Keratinocyte (primary cell): ENCODE data around the gene SMURF2. TPM values are rescaled to one million over a fixed set of nuclear protein-coding genes. Genes with fewer than 3 reads are reported as not detected.
"Not testable (repeated sequence)": the region's sequence is repeated elsewhere in the genome, so short reads cannot be mapped to it uniquely, and the experiment has no call there.

Source experiments
- DNase-seq: peaks from one replicate; pipeline ENCODE4 v3.0.0-alpha.2; 2011; ENCODE audit warnings: low read depth, missing footprints, low spot score
- FAIRE-seq: peaks from 2 replicates; lab custom pipeline; 2011; peaks lifted over from hg19 to GRCh38; lab: Jason Lieb, UNC
- H2AFZ ChIP-seq: 2 replicates; pipeline ENCODE4 v1.6.0; 2012; ENCODE audit warnings: low read length, control low read depth, inconsistent platforms; ENCODE audit not compliant: control insufficient read depth
- H3K27ac ChIP-seq: 2 replicates; pipeline ENCODE4 v1.5.1; 2011; ENCODE audit warnings: low read length; ENCODE audit not compliant: control insufficient read depth, insufficient read depth
- H3K27me3 ChIP-seq: 3 replicates; pipeline ENCODE4 v1.6.0; 2011; ENCODE audit warnings: low read length; ENCODE audit not compliant: control insufficient read depth, insufficient read depth; ENCODE audit errors: extremely low read depth
- H3K36me3 ChIP-seq, 2 experiments: 2 replicates in 1 of 2; 3 replicates in 1 of 2; pipeline ENCODE4 v1.5.1; 2011; ENCODE audit warnings: low read length in 2 of 2, mild to moderate bottlenecking in 1 of 2; ENCODE audit not compliant: control insufficient read depth in 2 of 2, insufficient read depth in 2 of 2; ENCODE audit errors: extremely low read depth in 1 of 2
- H3K4me1 ChIP-seq: 3 replicates; pipeline ENCODE4 v1.5.1; 2011; ENCODE audit warnings: low read length; ENCODE audit not compliant: control insufficient read depth, insufficient read depth; ENCODE audit errors: extremely low read depth
- H3K4me2 ChIP-seq: 3 replicates; pipeline ENCODE4 v1.6.0; 2011; ENCODE audit warnings: low read depth, low read length; ENCODE audit not compliant: control insufficient read depth, insufficient read depth; ENCODE audit errors: extremely low read depth
- H3K4me3 ChIP-seq, 3 experiments: fragments of 200-600 bp in 1 of 3; sonication (generic) in 1 of 3; 2 replicates in 2 of 3; 3 replicates in 1 of 3; pipeline ENCODE4 v1.5.1; 2011 to 2016; ENCODE audit warnings: low read length in 3 of 3, mild to moderate bottlenecking in 3 of 3, control low read depth in 2 of 3, inconsistent platforms in 1 of 3, low read depth in 1 of 3, mixed read lengths in 1 of 3, mixed run types in 1 of 3, moderate library complexity in 1 of 3; ENCODE audit not compliant: control insufficient read depth in 2 of 3, insufficient read depth in 2 of 3; ENCODE audit errors: extremely low read depth in 1 of 3
- H3K79me2 ChIP-seq: 2 replicates; pipeline ENCODE4 v1.6.0; 2012; ENCODE audit warnings: low read length; ENCODE audit not compliant: control insufficient read depth, insufficient read depth
- H3K9ac ChIP-seq: 3 replicates; pipeline ENCODE4 v1.6.0; 2011; ENCODE audit warnings: low read length; ENCODE audit not compliant: control insufficient read depth, insufficient read depth; ENCODE audit errors: extremely low read depth
- H3K9me1 ChIP-seq: 3 replicates; pipeline ENCODE4 v1.6.0; 2011; ENCODE audit warnings: low read length; ENCODE audit not compliant: control insufficient read depth, insufficient read depth; ENCODE audit errors: extremely low read depth
- H3K9me3 ChIP-seq: 2 replicates; pipeline ENCODE4 v1.5.1; 2012; ENCODE audit warnings: low read depth, low read length; ENCODE audit not compliant: control insufficient read depth
- H4K20me1 ChIP-seq: 3 replicates; pipeline ENCODE4 v1.6.0; 2011; ENCODE audit warnings: low read length; ENCODE audit not compliant: control insufficient read depth, insufficient read depth; ENCODE audit errors: extremely low read depth
- EZH2 ChIP-seq: IDR thresholded peaks from one replicate; pipeline ENCODE4 v1.6.1; 2012; ENCODE audit warnings: inconsistent platforms, mild to moderate bottlenecking, low read length, moderate library complexity
- dilution Hi-C: fragments of 300-500 bp; cut with MboI; formaldehyde crosslinking; loops from one replicate; pipeline ENCODE4 v1.7.0; 2020; ENCODE audit warnings: low sequenced_read_pairs; ENCODE audit not compliant: extremely low pct_ligation_motif_present
- polyA plus RNA-seq, 5 experiments: library from polyadenylated mRNA; depleted of rRNA in 3 of 5; stranded (reverse) in 3 of 5; stranded (forward) in 1 of 5; unstranded in 1 of 5; fragments of >200 nt; gene quantifications; 1 replicate in 1 of 5; 2 replicates in 3 of 5; 3 replicates in 1 of 5; pipeline versions ENCODE4 v1.2.1 to v1.2.3, GENCODE V29; 2011 to 2012; ENCODE audit warnings: missing spikeins in 2 of 5, low read depth in 1 of 5, low replicate concordance in 1 of 5
- TF ChIP-seq, protein P1 (sequence below), 3 experiments: IDR thresholded peaks in 1 of 3; conservative IDR thresholded peaks in 1 of 3; optimal IDR thresholded peaks in 1 of 3; 2 replicates in 2 of 3; 3 replicates in 1 of 3; pipeline versions ENCODE3 to v1.5.1; 2011; ENCODE audit warnings: low read length in 3 of 3, mild to moderate bottlenecking in 3 of 3, moderate library complexity in 2 of 3, control low read depth in 1 of 3, inconsistent platforms in 1 of 3; ENCODE audit not compliant: insufficient read depth in 2 of 3; ENCODE audit errors: extremely low read depth in 1 of 3

Gene SMURF2
- polyA plus RNA-seq, 1 donor (not counting 4 experiments of a cell fraction or from before 2014, with no cell fraction given), result 128 TPM

DNA sequence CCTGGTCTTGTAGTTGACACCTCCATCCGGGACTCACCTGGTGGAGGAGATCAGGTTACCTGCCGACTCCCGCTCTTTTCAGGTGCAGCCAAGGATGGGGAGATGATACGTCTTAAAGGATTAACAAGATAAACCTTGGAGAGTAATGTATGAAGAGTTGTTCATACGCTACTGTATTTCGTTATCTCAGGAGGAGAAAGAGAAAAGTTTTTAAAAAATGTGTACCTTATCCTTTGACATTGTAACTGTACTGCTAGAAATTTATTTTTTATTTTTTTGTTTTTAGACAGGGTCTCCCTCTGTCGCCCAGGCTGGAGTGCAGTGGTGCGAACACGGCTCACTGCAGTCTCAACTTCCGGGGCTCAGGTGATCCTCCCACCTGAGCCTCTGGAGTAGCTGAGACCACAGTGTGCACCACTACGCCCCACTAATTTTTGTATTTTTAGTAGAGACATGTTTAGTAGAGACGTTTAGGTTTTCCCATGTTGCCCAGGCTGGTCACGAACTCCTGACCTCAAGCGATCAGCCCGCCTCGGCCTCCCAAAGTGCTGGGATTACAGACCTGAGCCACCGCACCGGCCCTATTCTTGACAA, 764 bp upstream of the SMURF2 start:
- DNase-seq (no peak), FAIRE-seq (peak; percentile 5)
- TF ChIP-seq EZH2, result no peak
- TF ChIP-seq, protein P1, sequence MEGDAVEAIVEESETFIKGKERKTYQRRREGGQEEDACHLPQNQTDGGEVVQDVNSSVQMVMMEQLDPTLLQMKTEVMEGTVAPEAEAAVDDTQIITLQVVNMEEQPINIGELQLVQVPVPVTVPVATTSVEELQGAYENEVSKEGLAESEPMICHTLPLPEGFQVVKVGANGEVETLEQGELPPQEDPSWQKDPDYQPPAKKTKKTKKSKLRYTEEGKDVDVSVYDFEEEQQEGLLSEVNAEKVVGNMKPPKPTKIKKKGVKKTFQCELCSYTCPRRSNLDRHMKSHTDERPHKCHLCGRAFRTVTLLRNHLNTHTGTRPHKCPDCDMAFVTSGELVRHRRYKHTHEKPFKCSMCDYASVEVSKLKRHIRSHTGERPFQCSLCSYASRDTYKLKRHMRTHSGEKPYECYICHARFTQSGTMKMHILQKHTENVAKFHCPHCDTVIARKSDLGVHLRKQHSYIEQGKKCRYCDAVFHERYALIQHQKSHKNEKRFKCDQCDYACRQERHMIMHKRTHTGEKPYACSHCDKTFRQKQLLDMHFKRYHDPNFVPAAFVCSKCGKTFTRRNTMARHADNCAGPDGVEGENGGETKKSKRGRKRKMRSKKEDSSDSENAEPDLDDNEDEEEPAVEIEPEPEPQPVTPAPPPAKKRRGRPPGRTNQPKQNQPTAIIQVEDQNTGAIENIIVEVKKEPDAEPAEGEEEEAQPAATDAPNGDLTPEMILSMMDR (optimal IDR thresholded peaks at IDR 0.05 in 1 of 3, IDR thresholded peaks at IDR 0.05 in 1 of 3, conservative IDR thresholded peaks at IDR 0.05 in 1 of 3; ENCODE audit: extremely low read depth in 1 of 3, insufficient read depth in 2 of 3, low read length in 3 of 3), result no peak
- Histone ChIP-seq H3K9ac (peak overlapping the region; percentile 88), H3K4me2 (peak overlapping the region; percentile 96), H3K4me1 (peaks cover 26% of the 10 kb centered on the region), H3K9me3 (no peaks in the 10 kb centered on the region), H3K9me1 (no peaks in the 10 kb centered on the region), H3K27me3 (no peaks in the 10 kb centered on the region), H2AFZ (peak overlapping the region; percentile 36), H3K79me2 (peaks cover 50% of the 10 kb centered on the region), H4K20me1 (no peaks in the 10 kb centered on the region), H3K4me3 (peak overlapping the region; percentile 49 to 83 (median 79)), H3K27ac (peak overlapping the region; percentile 81), H3K36me3 (no peaks in the 10 kb centered on the region)
- dilution Hi-C loops, result no loop called here

DNA sequence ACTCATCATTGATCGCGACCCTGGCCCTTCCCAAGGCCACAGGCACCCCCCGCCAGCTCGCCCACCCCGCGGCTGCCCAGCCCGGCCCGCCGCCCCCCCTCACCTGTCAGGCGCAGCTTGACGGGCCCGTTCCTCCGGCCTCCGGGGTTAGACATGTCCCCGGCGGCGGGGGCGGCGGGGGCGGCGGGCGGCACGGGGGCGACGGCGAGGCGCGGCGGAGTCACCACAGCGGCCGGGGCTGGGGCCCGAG, 456 bp downstream of the SMURF2 start:
- Histone ChIP-seq H3K27ac (peak overlapping the region; percentile 86), H3K4me1 (peaks cover 33% of the 10 kb centered on the region), H3K4me3 (peak overlapping the region; percentile 49 to 95 (median 93)), H3K9me1 (no peaks in the 10 kb centered on the region), H3K36me3 (peaks cover 0 to 9% of the 10 kb centered on the region in 2 experiments), H3K4me2 (no peak overlapping the region), H3K79me2 (peaks cover 63% of the 10 kb centered on the region), H3K27me3 (no peaks in the 10 kb centered on the region), H4K20me1 (peaks cover 5% of the 10 kb centered on the region), H3K9ac (peak overlapping the region; percentile 88), H3K9me3 (no peaks in the 10 kb centered on the region), H2AFZ (no peak overlapping the region)
- FAIRE-seq, result no peak
- no peak for DNase-seq
- TF ChIP-seq, protein P1 (optimal IDR thresholded peaks at IDR 0.05 in 1 of 3, IDR thresholded peaks at IDR 0.05 in 1 of 3, conservative IDR thresholded peaks at IDR 0.05 in 1 of 3; ENCODE audit: extremely low read depth in 1 of 3, insufficient read depth in 2 of 3, low read length in 3 of 3), result no peak
- no peak for TF ChIP-seq EZH2
- dilution Hi-C loops, result no loop called here

DNA sequence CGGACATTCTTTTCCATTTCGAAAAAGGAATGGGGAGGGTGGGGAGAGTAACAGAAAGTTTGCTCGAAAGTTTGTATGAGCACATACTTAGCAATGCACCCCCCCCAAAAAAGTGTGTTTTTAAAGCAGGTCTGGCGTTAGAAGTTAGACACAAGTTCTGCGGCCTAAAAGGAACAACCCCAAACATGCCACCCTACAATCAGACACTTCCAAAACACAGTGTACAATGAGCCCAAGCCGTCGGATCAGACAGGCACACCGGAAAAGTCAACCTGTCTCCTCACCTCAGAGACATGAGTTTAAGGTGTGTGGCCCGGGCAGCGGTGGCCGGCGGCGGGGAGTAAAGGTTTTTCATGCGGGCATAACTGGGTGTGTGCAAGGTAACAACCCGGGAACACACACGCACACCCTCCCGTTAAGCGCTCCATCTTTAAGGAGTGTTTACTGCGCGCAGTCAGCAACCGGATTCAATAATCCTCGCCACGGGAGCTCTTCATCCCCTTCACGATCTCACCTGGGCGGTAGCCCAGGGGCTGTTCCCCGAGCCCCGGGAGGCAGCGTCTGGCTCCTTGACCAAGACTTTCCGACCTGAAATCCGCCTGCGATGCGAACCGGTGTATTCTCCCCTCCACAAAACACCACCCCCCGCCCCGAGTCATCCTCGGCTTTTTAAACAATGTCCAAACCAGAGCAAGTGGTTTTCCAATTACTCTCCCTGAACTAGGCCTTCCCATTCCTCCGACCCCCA, 955 bp downstream of the SMURF2 start:
- peaks cover 68% of the 10 kb centered on the region for H3K79me2 ChIP-seq
- H3K9me1 ChIP-seq, dilution Hi-C loops, FAIRE-seq, H3K9me3 ChIP-seq, DNase-seq, H3K27me3 ChIP-seq, H3K36me3 ChIP-seq, H2AFZ ChIP-seq, H4K20me1 ChIP-seq: not testable (repeated sequence)
- H3K4me1 ChIP-seq, result peaks cover 33% of the 10 kb centered on the region
- H3K9ac ChIP-seq, result peak overlapping the region; percentile 88
- H3K4me2 ChIP-seq, result peak overlapping the region; percentile 64
- H3K4me3 ChIP-seq, result peak overlapping the region; percentile 49 to 95 (median 93)
- peak overlapping the region; percentile 86 for H3K27ac ChIP-seq
